Measurements from ENCODE around the gene OR52N4.

Gene OR52N4

GRCh38 chr11:5746614-5747013 is 7.4 kb upstream of the OR52N4 start:
- CTCF ChIA-PET = no interaction called here
- H3K4me3 ChIP-seq (ENCODE audit: low read depth, low read length) = no peak overlapping the region
- no peak for TF ChIP-seq CTCF (IDR thresholded peaks at IDR 0.05; ENCODE audit: insufficient read depth, low read length, missing control alignments)
- no peak for DNase-seq (ENCODE audit: low read depth, low spot score)
- POLR2A ChIA-PET = no interaction called here

- DNase-seq (ENCODE audit: low read depth, low spot score) = no peak
- no peak for TF ChIP-seq CTCF (IDR thresholded peaks at IDR 0.05; ENCODE audit: insufficient read depth, low read length, missing control alignments)
- ChIA-PET POLR2A (no interaction called here), CTCF (no interaction called here)
- H3K4me3 ChIP-seq (ENCODE audit: low read depth, low read length) = no peak overlapping the region
Measured at GRCh38 chr11:5749836-5750235, 4.2 kb upstream of the OR52N4 start.

GRCh38 chr11:5767056-5767455 is 13.0 kb downstream of the OR52N4 start:
- DNase-seq (ENCODE audit: low read depth, low spot score) = no peak
- H3K4me3 ChIP-seq (ENCODE audit: low read depth, low read length) = no peak overlapping the region
- TF ChIP-seq CTCF (IDR thresholded peaks at IDR 0.05; ENCODE audit: insufficient read depth, low read length, missing control alignments) = no peak
- ChIA-PET POLR2A (no interaction called here), CTCF (no interaction called here)

GRCh38 chr11:5783255-5783654 is 29.2 kb downstream of the OR52N4 start, which contains the start of gene OR52N5:
Gene OR52N5 (minus strand): TSS chr11:5783355. CDS start chr11:5778634, 4,721 bp downstream.
- POLR2A ChIA-PET = no interaction called here
- DNase-seq (ENCODE audit: low read depth, low spot score) = no peak
- no peak for TF ChIP-seq CTCF (IDR thresholded peaks at IDR 0.05; ENCODE audit: insufficient read depth, low read length, missing control alignments)
- CTCF ChIA-PET = no interaction called here
- no peak within 1 kb of the TSS for H3K4me3 ChIP-seq (ENCODE audit: low read depth, low read length)

GRCh38 chr11:5791165-5791564 is 37.1 kb downstream of the OR52N4 start, which contains the start of gene OR52N1:
Gene OR52N1 (minus strand): TSS chr11:5791265. CDS start chr11:5788816, 2,449 bp downstream.
- ChIA-PET POLR2A (no interaction called here), CTCF (no interaction called here)
- no peak for TF ChIP-seq CTCF (IDR thresholded peaks at IDR 0.05; ENCODE audit: insufficient read depth, low read length, missing control alignments)
- H3K4me3 ChIP-seq (ENCODE audit: low read depth, low read length) = no peak within 1 kb of the TSS
- no peak for DNase-seq (ENCODE audit: low read depth, low spot score)

- no peak for TF ChIP-seq CTCF (IDR thresholded peaks at IDR 0.05; ENCODE audit: insufficient read depth, low read length, missing control alignments)
- CTCF ChIA-PET = no interaction called here
- no peak overlapping the region for H3K4me3 ChIP-seq (ENCODE audit: low read depth, low read length)
- POLR2A ChIA-PET = no interaction called here
- DNase-seq (ENCODE audit: low read depth, low spot score) = no peak
Measured at GRCh38 chr11:5796541-5796940, 42.5 kb downstream of the OR52N4 start.

All from AG04449 (cell line).